HCT116 (cell line): Measurements from ENCODE around the gene SLC26A3. TPM values are rescaled to one million over a fixed set of nuclear protein-coding genes. Genes with fewer than 3 reads are reported as not detected.
A peak's percentile ranks its signal among the peaks of the same experiment; 100 is the strongest.

Experiments
- ATAC-seq: fragments of 200-7000 bp; cut with Tn5 transposase; 2 replicates; pipeline ENCODE4 v1.9.1; 2020; ENCODE audit warnings: mild to moderate bottlenecking, moderate library complexity
- BruUV-seq: library from RNA; stranded (reverse); fragments of 400-500 nt; replicated peaks from 2 replicates; lab custom pipeline; 2021; lab: Mats Ljungman, UMichigan
- CTCF ChIA-PET: fragments of 300-600 bp; sonication (Branson Sonifier 250); formaldehyde crosslinking; loops from one replicate; lab custom pipeline; 2021; ENCODE audit warnings: antibody characterized with exemption; lab: Charles Lee
- POLR2A ChIA-PET: fragments of 300-600, 350-600 bp; sonication (Branson Sonifier 250); formaldehyde crosslinking; loops from one replicate; lab custom pipeline; 2021; ENCODE audit warnings: antibody characterized with exemption; lab: Charles Lee
- RAD21 ChIA-PET, 2 experiments: fragments of 300-600 bp; sonication (Branson Sonifier 250); formaldehyde crosslinking; loops; one replicate each; lab custom pipeline; 2023; ENCODE audit warnings: low total read pairs in 2 of 2; ENCODE audit not compliant: uncharacterized antibody in 2 of 2, unreplicated experiment in 2 of 2, low non-redundant PET in 1 of 2; lab: Charles Lee
- DNase-seq: peaks from one replicate; pipeline ENCODE4 v3.0.0-alpha.2; 2010; ENCODE audit warnings: low read depth, low spot score
- H2AFZ ChIP-seq: fragments of 200-600 bp; shearing (Covaris generic), sonication (generic); 2 replicates; pipeline ENCODE4 v1.6.1; 2017; ENCODE audit warnings: low read depth, mixed run types, mixed read lengths, antibody characterized with exemption, low read length; ENCODE audit not compliant: poor library complexity, severe bottlenecking
- H3K27ac ChIP-seq: 2 replicates; pipeline ENCODE4 v1.5.1; 2012; ENCODE audit warnings: low read depth, low read length
- H3K27me3 ChIP-seq: fragments of 200-600 bp; sonication (generic); 2 replicates; pipeline ENCODE4 v1.6.1; 2016; ENCODE audit warnings: mixed run types, low read length, mixed read lengths; ENCODE audit not compliant: insufficient read depth
- H3K36me3 ChIP-seq, 2 experiments: fragments of 200-500 bp in 1 of 2; fragments of 200-600 bp in 1 of 2; sonication (Bioruptor generic) in 1 of 2; sonication (generic) in 1 of 2; 2 replicates each; pipeline versions ENCODE4 v1.5.1 to v1.6.1; 2014 to 2016; ENCODE audit warnings: low read length in 2 of 2, inconsistent platforms in 1 of 2, mixed read lengths in 1 of 2, mixed run types in 1 of 2; ENCODE audit not compliant: insufficient read depth in 2 of 2, control insufficient read depth in 1 of 2
- H3K4me1 ChIP-seq, 2 experiments: fragments of 200-600 bp in 1 of 2; sonication (generic) in 1 of 2; 2 replicates each; pipeline versions ENCODE4 v1.5.1 to v1.6.1; 2012 to 2017; ENCODE audit warnings: low read length in 2 of 2, inconsistent platforms in 1 of 2, mild to moderate bottlenecking in 1 of 2, mixed read lengths in 1 of 2, mixed run types in 1 of 2, moderate library complexity in 1 of 2; ENCODE audit not compliant: insufficient read depth in 2 of 2, control insufficient read depth in 1 of 2
- H3K4me2 ChIP-seq: fragments of 200-600 bp; sonication (generic); 2 replicates; pipeline ENCODE4 v1.6.1; 2017; ENCODE audit warnings: mixed run types, low read length, mixed read lengths
- H3K4me3 ChIP-seq, 2 experiments: fragments of 200-600 bp in 1 of 2; sonication (generic) in 1 of 2; replicated peaks in 1 of 2; 2 replicates each; pipeline ENCODE4 v1.5.1; 2011 to 2016; ENCODE audit warnings: low read length in 2 of 2, control low read depth in 1 of 2, low read depth in 1 of 2, mild to moderate bottlenecking in 1 of 2, mixed read lengths in 1 of 2, mixed run types in 1 of 2
- H3K79me2 ChIP-seq: fragments of 200-600 bp; sonication (generic); 2 replicates; pipeline ENCODE4 v1.6.1; 2017; ENCODE audit warnings: mild to moderate bottlenecking, mixed run types, low read length, moderate library complexity, mixed read lengths; ENCODE audit not compliant: insufficient read depth
- H3K9ac ChIP-seq: fragments of 200-600 bp; sonication (generic); 2 replicates; pipeline ENCODE4 v1.6.1; 2016; ENCODE audit warnings: low read length, mixed read lengths
- H3K9me2 ChIP-seq: fragments of 200-600 bp; sonication (generic), shearing (Covaris generic); 2 replicates; pipeline ENCODE4 v1.6.1; 2017; ENCODE audit warnings: mixed run types, mild to moderate bottlenecking, moderate library complexity; ENCODE audit not compliant: insufficient read depth
- H3K9me3 ChIP-seq, 2 experiments: fragments of 200-500 bp in 1 of 2; fragments of 200-600 bp in 1 of 2; sonication (Bioruptor generic) in 1 of 2; sonication (generic) in 1 of 2; 2 replicates each; pipeline ENCODE4 v1.6.1; 2014 to 2017; ENCODE audit warnings: low read length in 2 of 2, mixed read lengths in 2 of 2, inconsistent platforms in 1 of 2, low read depth in 1 of 2, mild to moderate bottlenecking in 1 of 2, mixed run types in 1 of 2, moderate library complexity in 1 of 2; ENCODE audit not compliant: control insufficient read depth in 1 of 2, insufficient read depth in 1 of 2
- H4K20me1 ChIP-seq: fragments of 200-600 bp; sonication (generic), shearing (Covaris generic); 2 replicates; pipeline ENCODE4 v1.6.1; 2017; ENCODE audit warnings: mixed run types, mild to moderate bottlenecking, moderate library complexity; ENCODE audit not compliant: insufficient read depth
- CBX3 ChIP-seq: IDR thresholded peaks from 2 replicates; pipeline ENCODE4 v1.6.1; 2012; ENCODE audit warnings: low read depth
- EGR1 ChIP-seq: IDR thresholded peaks from 2 replicates; pipeline ENCODE4 v1.6.1; 2012; ENCODE audit warnings: low read depth
- EZH2 ChIP-seq: fragments of 200-600 bp; sonication (generic); IDR thresholded peaks from 2 replicates; pipeline ENCODE4 v1.6.1; 2017; ENCODE audit warnings: antibody characterized with exemption, mixed run types
- EZH2phosphoT487 ChIP-seq: fragments of 200-600 bp; IDR thresholded peaks from 2 replicates; pipeline ENCODE4 v1.6.1; 2018; ENCODE audit warnings: antibody characterized with exemption, borderline replicate concordance
- MAX ChIP-seq: IDR thresholded peaks from 2 replicates; pipeline ENCODE4 v1.6.1; 2012
- POLR2A ChIP-seq: IDR thresholded peaks from 2 replicates; pipeline ENCODE4 v1.7.0; 2011; ENCODE audit warnings: borderline replicate concordance; ENCODE audit not compliant: insufficient read depth, insufficient read length; ENCODE audit errors: extremely low read depth
- POLR2AphosphoS5 ChIP-seq: IDR thresholded peaks from 2 replicates; pipeline ENCODE4 v1.6.1; 2011; ENCODE audit warnings: mild to moderate bottlenecking, low read depth, low read length, moderate library complexity
- REST ChIP-seq: IDR thresholded peaks from 2 replicates; pipeline ENCODE4 v1.6.1; 2012; ENCODE audit warnings: low read depth
- SIN3A ChIP-seq: IDR thresholded peaks from 2 replicates; pipeline ENCODE4 v1.6.1; 2012; ENCODE audit warnings: low read depth
- SP1 ChIP-seq: IDR thresholded peaks from 2 replicates; pipeline ENCODE4 v1.6.1; 2012; ENCODE audit warnings: low read depth
- SRF ChIP-seq: IDR thresholded peaks from 2 replicates; pipeline ENCODE4 v1.6.1; 2012; ENCODE audit warnings: low read depth
- TCF7L2 ChIP-seq: IDR thresholded peaks from 2 replicates; pipeline ENCODE4 v1.7.0; 2011; ENCODE audit warnings: borderline replicate concordance, inconsistent platforms; ENCODE audit not compliant: insufficient read depth, insufficient read length; ENCODE audit errors: extremely low read depth
- YY1 ChIP-seq: IDR thresholded peaks from 2 replicates; pipeline ENCODE4 v1.6.1; 2011; ENCODE audit warnings: low read length, low read depth, moderate library complexity, mild to moderate bottlenecking; ENCODE audit not compliant: insufficient replicate concordance; ENCODE audit errors: extremely low read depth
- ZNF274 ChIP-seq: fragments of 200-500 bp; sonication (Bioruptor generic); IDR thresholded peaks from 2 replicates; pipeline ENCODE4 v1.6.1; 2014; ENCODE audit warnings: mild to moderate bottlenecking, low read depth, low read length, inconsistent platforms
- intact Hi-C: fragments of 100-400 bp; cut with micrococcal nuclease; formaldehyde crosslinking; loops from 2 replicates; pipeline ENCODE4 v1.10.0; 2022
- total RNA-seq: library from RNA; stranded (reverse); gene quantifications from one replicate; pipeline ENCODE4 v1.2.1, GENCODE V29; 2021; ENCODE audit not compliant: unreplicated experiment
- TF ChIP-seq, protein P1 (sequence below), 3 experiments: fragments of 200-600 bp in 1 of 3; sonication (generic) in 1 of 3; IDR thresholded peaks in 2 of 3; conservative IDR thresholded peaks in 1 of 3; 2 replicates each; pipeline ENCODE4 v1.5.1; 2012 to 2017; ENCODE audit warnings: low read depth in 2 of 3, low read length in 2 of 3, antibody characterized with exemption in 1 of 3, borderline replicate concordance in 1 of 3, control low read depth in 1 of 3, mild to moderate bottlenecking in 1 of 3, mixed read lengths in 1 of 3, mixed run types in 1 of 3, moderate library complexity in 1 of 3; ENCODE audit not compliant: insufficient read depth in 1 of 3
- TF ChIP-seq, protein P2 (sequence below): IDR thresholded peaks from 2 replicates; pipeline ENCODE4 v1.6.1; 2012

The SLC26A3 gene
- total RNA-seq, 1 experiment from 2014 or later = 0.54 TPM

GRCh38 chr7:107742678-107743566 is 60.1 kb downstream of the SLC26A3 start:
- POLR2A ChIA-PET = interaction anchor here (0.8 to 1.7 kb wide), 5 partner anchors 15 to 137 kb away, joined by 3 to 11 read pairs (median 3); no protein-coding TSS in a partner anchor
- H3K4me2 ChIP-seq = peak overlapping the region; percentile 90
- no peak; the same call in 1 of the 2 replicates for TF ChIP-seq SIN3A
- TF ChIP-seq POLR2AphosphoS5 = no peak
- TF ChIP-seq EZH2phosphoT487 = no peak
- TF ChIP-seq TCF7L2 = no peak
- TF ChIP-seq, protein P1, sequence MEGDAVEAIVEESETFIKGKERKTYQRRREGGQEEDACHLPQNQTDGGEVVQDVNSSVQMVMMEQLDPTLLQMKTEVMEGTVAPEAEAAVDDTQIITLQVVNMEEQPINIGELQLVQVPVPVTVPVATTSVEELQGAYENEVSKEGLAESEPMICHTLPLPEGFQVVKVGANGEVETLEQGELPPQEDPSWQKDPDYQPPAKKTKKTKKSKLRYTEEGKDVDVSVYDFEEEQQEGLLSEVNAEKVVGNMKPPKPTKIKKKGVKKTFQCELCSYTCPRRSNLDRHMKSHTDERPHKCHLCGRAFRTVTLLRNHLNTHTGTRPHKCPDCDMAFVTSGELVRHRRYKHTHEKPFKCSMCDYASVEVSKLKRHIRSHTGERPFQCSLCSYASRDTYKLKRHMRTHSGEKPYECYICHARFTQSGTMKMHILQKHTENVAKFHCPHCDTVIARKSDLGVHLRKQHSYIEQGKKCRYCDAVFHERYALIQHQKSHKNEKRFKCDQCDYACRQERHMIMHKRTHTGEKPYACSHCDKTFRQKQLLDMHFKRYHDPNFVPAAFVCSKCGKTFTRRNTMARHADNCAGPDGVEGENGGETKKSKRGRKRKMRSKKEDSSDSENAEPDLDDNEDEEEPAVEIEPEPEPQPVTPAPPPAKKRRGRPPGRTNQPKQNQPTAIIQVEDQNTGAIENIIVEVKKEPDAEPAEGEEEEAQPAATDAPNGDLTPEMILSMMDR (IDR thresholded peaks at IDR 0.05 in 2 of 3, conservative IDR thresholded peaks at IDR 0.05 in 1 of 3; ENCODE audit: borderline replicate concordance in 1 of 3, insufficient read depth in 1 of 3, low read depth in 2 of 3, low read length in 2 of 3) = no peak
- TF ChIP-seq SRF = no peak
- no peak for TF ChIP-seq MAX
- no peak for TF ChIP-seq CBX3
- no peak for TF ChIP-seq POLR2A
- TF ChIP-seq, protein P2, sequence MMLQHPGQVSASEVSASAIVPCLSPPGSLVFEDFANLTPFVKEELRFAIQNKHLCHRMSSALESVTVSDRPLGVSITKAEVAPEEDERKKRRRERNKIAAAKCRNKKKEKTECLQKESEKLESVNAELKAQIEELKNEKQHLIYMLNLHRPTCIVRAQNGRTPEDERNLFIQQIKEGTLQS = no peak
- TF ChIP-seq ZNF274 = no peak
- no peak for TF ChIP-seq SP1
- no peak for TF ChIP-seq REST
- no peak for TF ChIP-seq EGR1
- TF ChIP-seq EZH2 = no peak
- TF ChIP-seq YY1 = no peak
- TF ChIP-seq, all 23 proteins: peak for 0
- peak overlapping the region; percentile 86 for H3K27ac ChIP-seq
- peak; percentile 52 for ATAC-seq
- no peak for DNase-seq
- TSS peak; percentile 74 for BruUV-seq
- no peaks in the 10 kb centered on the region for H3K9me2 ChIP-seq
- H2AFZ ChIP-seq = peak overlapping the region; percentile 90
- H3K4me1 ChIP-seq = peaks cover 15 to 22% of the 10 kb centered on the region in 2 experiments
- H3K9me3 ChIP-seq = no peaks in the 10 kb centered on the region
- peak overlapping the region; percentile 60 for H3K9ac ChIP-seq
- H4K20me1 ChIP-seq = peaks cover 15% of the 10 kb centered on the region; the same call in 1 of the 2 replicates
- ChIA-PET CTCF (interaction anchor here (0.8 to 3.7 kb wide), 11 partner anchors 14 to 574 kb away, joined by 3 to 48 read pairs (median 6); partner anchors contain the start of gene HBP1), RAD21 (interaction anchor here in 1 of 2 experiments (1.2 to 1.8 kb wide), 2 partner anchors 132 to 136 kb away, joined by 4 to 8 read pairs; no protein-coding TSS in a partner anchor)
- H3K79me2 ChIP-seq = peaks cover 40% of the 10 kb centered on the region
- H3K4me3 ChIP-seq = peak overlapping the region; percentile 86 to 89
- no peaks in the 10 kb centered on the region for H3K27me3 ChIP-seq
- H3K36me3 ChIP-seq = no peaks in the 10 kb centered on the region
- intact Hi-C loops = loop anchor here (1.0 to 2.0 kb wide), 2 partner anchors 132 to 403 kb away; no protein-coding TSS in a partner anchor
